ENCODE data around the gene ANKRD44.
A peak's percentile ranks its signal among the peaks of the same experiment; 100 is the strongest.

ANKRD44 gene

GRCh38 chr2:197176522-197176921 is 134.1 kb downstream of the ANKRD44 start:
- no peak for DNase-seq (ENCODE audit: low read depth)

GRCh38 chr2:197174539-197175094 is 136.0 kb downstream of the ANKRD44 start:
- peak; percentile 44 for DNase-seq (ENCODE audit: low read depth)

GRCh38 chr2:197171582-197171981 is 139.0 kb downstream of the ANKRD44 start:
- DNase-seq (ENCODE audit: low read depth): no peak

DNA sequence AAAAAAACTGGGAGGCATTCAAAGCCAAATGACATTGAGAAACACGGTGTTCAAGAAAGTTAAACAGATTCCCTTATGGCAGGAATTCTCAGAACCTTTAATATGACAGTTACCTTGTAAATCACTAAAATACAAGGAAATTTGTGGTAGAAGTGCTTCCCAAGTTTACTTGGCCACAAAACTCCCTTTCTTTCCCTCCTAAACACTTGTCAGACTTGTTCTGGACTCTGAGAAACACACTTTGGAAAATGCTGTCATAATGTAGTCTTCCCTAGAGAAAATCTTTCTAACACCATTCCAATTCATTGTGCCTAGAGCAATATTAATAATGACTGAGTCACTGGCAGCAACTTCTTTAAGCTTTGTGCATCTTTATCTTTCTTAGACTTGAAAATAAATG is 140.4 kb downstream of the ANKRD44 start:
- peak; percentile 61 for DNase-seq (ENCODE audit: low read depth)

GRCh38 chr2:197168705-197169104 is 141.9 kb downstream of the ANKRD44 start:
- peak; percentile 61 for DNase-seq (ENCODE audit: low read depth)

DNA sequence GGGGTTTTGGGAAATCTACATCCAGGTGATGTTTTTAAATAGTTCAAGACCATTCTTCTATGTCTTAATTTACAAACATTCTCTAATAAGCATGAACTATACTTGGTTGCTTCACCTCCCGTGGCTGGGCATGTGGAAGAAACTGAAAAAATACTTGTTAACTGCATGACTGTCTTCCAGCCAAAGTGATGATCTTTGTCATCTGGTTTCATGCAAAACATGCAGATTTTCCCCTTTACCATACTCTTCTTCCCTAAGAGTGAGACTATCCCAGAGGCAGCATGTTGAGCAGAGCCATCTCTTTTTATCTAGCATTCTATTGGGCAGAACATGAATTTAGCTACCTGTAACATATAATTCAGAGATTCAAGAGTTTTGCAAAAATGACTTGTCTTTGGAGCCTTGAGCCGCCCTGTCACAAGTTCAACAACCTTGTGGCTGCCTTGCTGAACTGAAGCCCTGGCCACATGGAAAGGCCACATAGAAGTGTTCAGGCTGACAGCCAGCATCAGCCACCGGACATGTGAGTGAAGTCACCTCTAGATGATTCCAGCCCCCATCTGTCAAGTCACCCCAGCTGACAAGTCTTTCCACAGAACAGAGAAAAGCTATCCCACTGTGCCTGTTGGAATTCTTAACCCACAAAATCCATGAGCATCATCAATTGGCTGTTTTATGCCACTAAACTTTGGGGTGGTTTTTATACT is 142.8 kb downstream of the ANKRD44 start:
- DNase-seq (ENCODE audit: low read depth): no peak

DNA sequence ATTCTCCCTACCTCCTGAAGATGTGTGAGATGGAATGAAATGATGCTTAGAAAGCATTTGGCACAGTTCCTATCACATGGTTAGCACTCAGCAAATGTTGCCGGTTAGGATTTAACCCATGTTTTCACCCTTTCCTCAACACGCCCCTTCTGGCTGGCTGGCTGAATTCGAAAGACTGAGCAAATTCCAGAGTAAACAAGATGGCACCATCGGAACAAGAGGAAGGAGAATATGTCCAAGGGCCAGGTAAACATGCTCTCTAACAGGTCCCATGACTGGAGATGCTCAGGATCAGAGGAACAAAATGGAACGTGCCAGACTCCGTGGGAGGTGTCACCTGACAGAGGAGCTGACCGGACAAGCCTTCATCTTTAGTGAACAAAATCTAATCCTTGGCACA is 145.6 kb downstream of the ANKRD44 start:
- no peak for DNase-seq (ENCODE audit: low read depth)

DNA sequence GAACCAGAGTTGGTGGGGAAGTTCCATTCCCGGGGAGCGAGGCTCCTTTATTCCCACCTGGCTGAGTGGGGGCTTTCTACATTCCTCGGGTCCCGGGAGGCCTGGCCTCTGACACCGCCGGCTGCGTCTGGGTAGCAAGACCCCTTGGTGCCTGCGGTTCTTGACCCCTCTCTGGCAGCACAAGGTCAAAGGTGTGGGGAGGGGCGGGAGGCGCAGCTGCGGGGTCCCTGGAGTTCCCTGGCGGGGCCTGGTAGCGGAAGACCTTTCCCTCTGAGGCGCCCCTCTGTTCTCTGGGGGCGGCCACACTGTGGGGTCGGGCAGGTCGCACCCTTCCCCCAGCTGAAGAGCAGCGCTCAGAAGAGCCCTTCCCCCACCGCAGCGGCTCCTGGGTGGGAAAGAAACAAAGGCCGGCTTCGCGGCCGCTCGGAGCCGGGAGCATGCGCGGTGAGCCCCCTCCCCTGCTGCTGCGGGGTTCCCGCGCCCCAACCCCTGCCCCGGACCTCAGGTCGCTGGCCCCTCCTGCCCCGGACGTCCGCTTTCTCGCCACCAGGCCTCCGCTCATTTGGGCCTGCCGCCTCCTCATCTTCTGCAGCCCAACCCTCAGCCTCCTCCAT is 146.3 kb downstream of the ANKRD44 start:
- no peak for DNase-seq (ENCODE audit: low read depth)

DNA sequence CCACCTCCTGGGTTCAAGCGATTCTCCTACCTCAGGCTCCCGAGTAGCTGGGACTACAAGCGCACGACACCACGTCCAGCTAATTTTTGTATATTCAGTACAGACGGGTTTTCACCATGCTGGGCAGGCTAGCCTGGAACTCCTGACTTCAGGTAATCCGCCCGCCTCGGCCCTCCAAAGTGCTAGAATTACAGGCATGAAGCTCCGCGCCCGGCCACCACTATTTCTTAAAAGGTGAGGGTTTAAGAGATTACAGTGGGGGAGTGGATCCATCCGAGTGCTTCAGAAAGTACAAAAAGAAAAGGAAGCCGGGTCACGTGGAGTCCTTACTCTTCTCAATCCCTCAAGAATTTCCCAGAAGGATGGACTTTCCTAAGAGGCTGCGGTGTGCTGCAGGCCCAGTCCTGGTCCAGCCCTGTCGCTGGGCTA is 146.9 kb downstream of the ANKRD44 start:
- DNase-seq (ENCODE audit: low read depth): no peak

- DNase-seq (ENCODE audit: low read depth): peak; percentile 25
These were observed 148.8 kb downstream of the ANKRD44 start for GRCh38 chr2:197161774-197162173.

GRCh38 chr2:197159661-197160211 is 150.8 kb downstream of the ANKRD44 start:
- peak; percentile 85 for DNase-seq (ENCODE audit: low read depth)

GRCh38 chr2:197158591-197159550 is 151.7 kb downstream of the ANKRD44 start:
- no peak for DNase-seq (ENCODE audit: low read depth)

GRCh38 chr2:197157879-197158537 is 152.6 kb downstream of the ANKRD44 start:
- no peak for DNase-seq (ENCODE audit: low read depth)

DNA sequence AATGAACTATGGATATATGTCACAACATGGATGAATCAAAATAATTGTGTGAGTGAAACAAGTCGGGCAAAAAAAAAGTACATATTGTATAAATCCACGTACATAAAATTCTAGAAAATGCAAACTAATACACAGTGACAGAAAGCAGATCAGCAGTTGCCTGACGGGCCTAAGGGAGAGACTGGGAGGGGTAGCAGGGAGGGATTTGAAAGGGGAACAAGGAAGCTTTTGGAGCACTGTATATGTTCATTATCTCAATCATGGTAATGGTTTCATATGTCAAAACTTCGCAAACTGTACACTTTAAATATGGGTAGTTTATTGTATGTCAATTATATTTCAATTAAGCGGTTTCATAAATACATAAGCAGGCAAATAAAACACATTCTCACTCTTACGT is 153.8 kb downstream of the ANKRD44 start:
- DNase-seq (ENCODE audit: low read depth): no peak

- DNase-seq (ENCODE audit: low read depth): peak; percentile 83
These were observed 157.9 kb downstream of the ANKRD44 start for GRCh38 chr2:197152451-197153228.

DNA sequence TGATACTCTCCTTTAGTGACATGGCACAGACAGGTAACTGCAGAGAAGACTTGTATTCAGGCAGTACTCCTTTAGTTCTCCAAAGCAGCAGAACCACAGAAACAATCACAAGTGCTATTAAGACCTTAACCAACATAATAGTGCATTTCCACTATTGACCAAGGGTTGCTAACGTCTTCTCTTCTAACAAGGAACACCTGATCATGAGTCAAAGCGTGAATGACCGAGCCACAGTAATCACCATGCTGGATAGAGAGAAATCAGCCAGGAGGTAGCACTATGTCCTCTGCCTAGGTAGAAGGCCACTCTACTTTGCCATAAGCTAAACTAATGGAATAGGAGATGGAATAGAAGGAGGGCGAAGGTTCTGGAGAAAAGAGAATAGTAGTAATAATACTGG is 161.0 kb downstream of the ANKRD44 start:
- no peak for DNase-seq (ENCODE audit: low read depth)

- DNase-seq (ENCODE audit: low read depth): no peak
These were observed 162.2 kb downstream of the ANKRD44 start for GRCh38 chr2:197148401-197148800.

- DNase-seq (ENCODE audit: low read depth): no peak
These were observed 162.6 kb downstream of the ANKRD44 start for GRCh38 chr2:197147942-197148341.

GRCh38 chr2:197146995-197147394 is 163.6 kb downstream of the ANKRD44 start:
- DNase-seq (ENCODE audit: low read depth): no peak

DNA sequence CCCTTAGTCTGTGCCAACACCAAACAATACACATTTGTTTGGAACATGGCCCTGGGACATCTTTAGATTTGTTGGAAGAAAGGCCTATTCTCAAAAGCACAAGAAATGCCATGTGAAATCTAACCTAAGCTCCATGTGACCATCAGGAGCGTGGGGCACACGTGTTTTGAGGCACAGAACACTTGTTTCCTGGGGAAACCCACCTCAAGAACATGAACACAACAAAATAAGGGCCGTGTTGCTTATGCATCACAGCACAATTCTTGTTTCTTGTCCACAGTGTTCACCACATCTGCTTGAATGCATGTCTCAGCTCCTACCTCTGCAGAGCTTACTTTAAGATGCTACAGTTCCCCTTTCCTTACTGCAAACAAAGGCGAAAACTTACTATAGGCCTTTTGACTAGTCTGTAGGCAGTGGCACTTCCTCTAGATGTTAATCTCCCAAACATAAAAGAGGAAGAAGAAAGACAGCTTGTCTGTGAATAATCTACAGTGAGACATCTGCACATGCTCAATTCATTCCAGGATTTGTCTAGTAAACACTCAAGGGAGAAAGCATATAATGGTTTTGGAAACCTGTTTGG is 165.0 kb downstream of the ANKRD44 start:
- DNase-seq (ENCODE audit: low read depth): no peak

Measured in EH (cell line).